ENCODE data around the gene HES4. TPM values are rescaled to one million over a fixed set of nuclear protein-coding genes. Genes with fewer than 3 reads are reported as not detected.

Gene HES4
- total and polyA plus RNA-seq, 2 donors (not counting 3 experiments of a cell fraction or from before 2014, with no cell fraction given): 30.5 to 37.6 TPM

DNA sequence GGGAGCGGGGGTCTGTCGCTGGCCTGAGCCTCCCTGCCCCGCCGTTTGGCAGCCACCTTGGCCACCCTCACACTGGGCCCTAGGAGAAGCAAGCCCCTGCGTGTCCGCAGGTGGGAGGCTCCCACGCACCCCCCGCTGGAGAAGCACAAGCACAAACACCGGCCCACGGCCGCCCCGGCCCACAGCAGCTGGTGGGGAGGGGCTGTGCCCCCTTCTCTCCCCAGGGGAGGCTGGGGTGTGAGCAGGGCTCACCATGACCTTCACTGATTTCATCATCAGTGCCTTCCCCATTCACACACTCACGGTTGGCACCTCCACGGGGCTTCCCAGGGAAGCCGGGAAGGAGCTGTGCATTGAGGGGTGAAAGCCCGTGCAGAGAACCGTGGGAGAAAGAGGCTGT is 27.9 kb upstream of the HES4 start:
- POLR2A ChIA-PET: no interaction called here
- H3K79me2 ChIP-seq (ENCODE audit: control insufficient read depth, insufficient read depth, low read length): no peaks in the 10 kb centered on the region
- H3K4me3 ChIP-seq (replicated peaks in 1 of 3; ENCODE audit: insufficient read depth in 1 of 3, low read depth in 1 of 3, low read length in 3 of 3): no peak overlapping the region
- no TSS peak for BruUV-seq (replicated peaks)
- H3K4me2 ChIP-seq (ENCODE audit: insufficient read depth, low read length): no peak overlapping the region
- intact Hi-C loops (cut with micrococcal nuclease): no loop called here
- dilution Hi-C loops (cut with MboI; ENCODE audit: extremely low pct_ligation_motif_present, low sequenced_read_pairs): no loop called here
- no peaks in the 10 kb centered on the region for H3K9me3 ChIP-seq (replicated peaks; ENCODE audit: control insufficient read depth, insufficient read depth, low read length)
- H3K27me3 ChIP-seq (ENCODE audit: control insufficient read depth in 2 of 2, insufficient read depth in 2 of 2, low read length in 2 of 2): no peaks in the 10 kb centered on the region
- peaks cover 10% of the 10 kb centered on the region for H3K4me1 ChIP-seq (ENCODE audit: control insufficient read depth, extremely low read depth, insufficient read depth, low read length)
- H3K9ac ChIP-seq (replicated peaks; ENCODE audit: extremely low read depth, insufficient read depth, low read length): no peak overlapping the region
- TF ChIP-seq POLR2A (IDR thresholded peaks at IDR 0.05; ENCODE audit: low read depth, low read length): no peak
- no peak overlapping the region for H3K27ac ChIP-seq (ENCODE audit: insufficient read depth, low read depth, low read length)
- no peaks in the 10 kb centered on the region for H4K20me1 ChIP-seq (replicated peaks; ENCODE audit: control insufficient read depth, extremely low read depth, insufficient read depth, low read length)
- FAIRE-seq: no peak
- no peak overlapping the region for H2AFZ ChIP-seq (ENCODE audit: low read depth, low read length)
- H3K36me3 ChIP-seq (ENCODE audit: control insufficient read depth in 2 of 2, extremely low read depth in 1 of 2, insufficient read depth in 2 of 2, low read length in 2 of 2): no peaks in the 10 kb centered on the region
- H3K9me1 ChIP-seq (replicated peaks; ENCODE audit: control insufficient read depth, extremely low read depth, insufficient read depth, low read length): no peaks in the 10 kb centered on the region
- CTCF ChIA-PET: interaction anchor here (0.7 kb wide), 1 partner anchor 26 kb away, joined by 3 read pairs; no protein-coding TSS in a partner anchor
- DNase-seq (ENCODE audit: low read depth, low spot score): no peak

DNA sequence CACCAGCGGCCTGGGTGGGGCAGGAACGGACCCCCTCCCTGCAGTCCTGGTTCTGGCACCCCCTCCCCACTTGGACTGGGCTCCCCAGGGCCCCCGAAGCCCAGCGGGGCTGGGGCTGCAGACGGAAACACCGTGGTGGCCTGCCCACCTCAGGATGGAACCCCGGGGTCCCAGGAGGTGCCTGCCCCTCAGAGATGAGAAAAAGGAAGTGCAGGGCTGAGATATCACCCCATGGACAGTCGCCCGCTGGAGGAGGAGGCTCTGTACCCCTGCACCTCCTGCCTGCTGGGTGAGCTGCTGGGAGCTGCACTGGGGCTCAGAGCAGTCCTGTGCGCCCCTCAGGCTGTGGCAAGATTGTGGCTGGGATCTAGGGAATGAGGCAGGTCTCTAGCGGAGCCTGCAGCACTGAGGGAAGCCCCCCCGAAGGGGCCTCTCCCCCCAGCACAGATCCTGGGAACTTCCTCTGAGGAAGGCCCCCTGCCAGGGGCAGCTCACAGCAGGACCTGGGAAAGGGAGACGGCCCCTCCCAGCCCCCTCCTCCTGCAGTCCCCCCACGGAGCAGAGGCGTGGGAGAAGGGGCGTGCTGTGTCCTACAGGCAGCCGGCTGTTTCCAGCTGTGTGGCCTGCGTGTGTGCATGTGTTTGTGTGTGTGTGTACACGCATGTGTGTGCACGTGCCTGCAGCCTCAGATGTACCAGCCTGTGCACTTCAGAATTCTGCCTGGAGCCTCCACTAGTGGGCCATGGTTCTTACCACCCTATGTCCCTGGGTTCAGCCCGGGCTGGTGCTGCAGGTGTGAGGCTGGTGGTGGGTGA is 26.9 kb upstream of the HES4 start:
- H3K27me3 ChIP-seq (ENCODE audit: control insufficient read depth in 2 of 2, insufficient read depth in 2 of 2, low read length in 2 of 2): no peaks in the 10 kb centered on the region
- TF ChIP-seq, protein P1, sequence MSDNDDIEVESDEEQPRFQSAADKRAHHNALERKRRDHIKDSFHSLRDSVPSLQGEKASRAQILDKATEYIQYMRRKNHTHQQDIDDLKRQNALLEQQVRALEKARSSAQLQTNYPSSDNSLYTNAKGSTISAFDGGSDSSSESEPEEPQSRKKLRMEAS (IDR thresholded peaks at IDR 0.05; ENCODE audit: insufficient read depth, insufficient read length): no peak
- TF ChIP-seq GATA2 (IDR thresholded peaks at IDR 0.05; ENCODE audit: insufficient read depth, insufficient read length, low read depth, low read length) (no peak), FOS (IDR thresholded peaks at IDR 0.05; ENCODE audit: borderline replicate concordance, insufficient read depth, low read length) (no peak), JUN (IDR thresholded peaks at IDR 0.05; ENCODE audit: borderline replicate concordance, insufficient read depth, insufficient read length, low read depth) (no peak), POLR2AphosphoS5 (IDR thresholded peaks at IDR 0.05; ENCODE audit: insufficient read depth, low read depth, low read length) (no peak), MYC (IDR thresholded peaks at IDR 0.05; ENCODE audit: low read depth, low read length) (no peak), EZH2 (IDR thresholded peaks at IDR 0.05; ENCODE audit: borderline replicate concordance, low read depth, low read length, severe bottlenecking) (no peak), POLR2A (IDR thresholded peaks at IDR 0.05; ENCODE audit: low read depth, low read length) (no peak)
- TF ChIP-seq, protein P2, sequence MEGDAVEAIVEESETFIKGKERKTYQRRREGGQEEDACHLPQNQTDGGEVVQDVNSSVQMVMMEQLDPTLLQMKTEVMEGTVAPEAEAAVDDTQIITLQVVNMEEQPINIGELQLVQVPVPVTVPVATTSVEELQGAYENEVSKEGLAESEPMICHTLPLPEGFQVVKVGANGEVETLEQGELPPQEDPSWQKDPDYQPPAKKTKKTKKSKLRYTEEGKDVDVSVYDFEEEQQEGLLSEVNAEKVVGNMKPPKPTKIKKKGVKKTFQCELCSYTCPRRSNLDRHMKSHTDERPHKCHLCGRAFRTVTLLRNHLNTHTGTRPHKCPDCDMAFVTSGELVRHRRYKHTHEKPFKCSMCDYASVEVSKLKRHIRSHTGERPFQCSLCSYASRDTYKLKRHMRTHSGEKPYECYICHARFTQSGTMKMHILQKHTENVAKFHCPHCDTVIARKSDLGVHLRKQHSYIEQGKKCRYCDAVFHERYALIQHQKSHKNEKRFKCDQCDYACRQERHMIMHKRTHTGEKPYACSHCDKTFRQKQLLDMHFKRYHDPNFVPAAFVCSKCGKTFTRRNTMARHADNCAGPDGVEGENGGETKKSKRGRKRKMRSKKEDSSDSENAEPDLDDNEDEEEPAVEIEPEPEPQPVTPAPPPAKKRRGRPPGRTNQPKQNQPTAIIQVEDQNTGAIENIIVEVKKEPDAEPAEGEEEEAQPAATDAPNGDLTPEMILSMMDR (IDR thresholded peaks at IDR 0.05; ENCODE audit: extremely low read depth in 1 of 2, insufficient read depth in 1 of 2, low read depth in 1 of 2, low read length in 2 of 2): no peak
- dilution Hi-C loops (cut with MboI; ENCODE audit: extremely low pct_ligation_motif_present, low sequenced_read_pairs): no loop called here
- no peaks in the 10 kb centered on the region for H3K9me3 ChIP-seq (replicated peaks; ENCODE audit: control insufficient read depth, insufficient read depth, low read length)
- no peaks in the 10 kb centered on the region for H3K36me3 ChIP-seq (ENCODE audit: control insufficient read depth in 2 of 2, extremely low read depth in 1 of 2, insufficient read depth in 2 of 2, low read length in 2 of 2)
- intact Hi-C loops (cut with micrococcal nuclease): no loop called here
- no peak overlapping the region for H3K4me3 ChIP-seq (replicated peaks in 1 of 3; ENCODE audit: insufficient read depth in 1 of 3, low read depth in 1 of 3, low read length in 3 of 3)
- no peaks in the 10 kb centered on the region for H3K9me1 ChIP-seq (replicated peaks; ENCODE audit: control insufficient read depth, extremely low read depth, insufficient read depth, low read length)
- CTCF ChIA-PET: interaction anchor here (1.1 to 1.6 kb wide), 2 partner anchors 37 to 42 kb away, joined by 3 to 5 read pairs; no protein-coding TSS in a partner anchor
- no peak overlapping the region for H3K27ac ChIP-seq (ENCODE audit: insufficient read depth, low read depth, low read length)
- no TSS peak for BruUV-seq (replicated peaks)
- peaks cover 10% of the 10 kb centered on the region for H3K4me1 ChIP-seq (ENCODE audit: control insufficient read depth, extremely low read depth, insufficient read depth, low read length)
- H3K79me2 ChIP-seq (ENCODE audit: control insufficient read depth, insufficient read depth, low read length): no peaks in the 10 kb centered on the region
- no peak overlapping the region for H2AFZ ChIP-seq (ENCODE audit: low read depth, low read length)
- FAIRE-seq (no peak), DNase-seq (ENCODE audit: low read depth, low spot score) (no peak)
- no peak overlapping the region for H3K9ac ChIP-seq (replicated peaks; ENCODE audit: extremely low read depth, insufficient read depth, low read length)
- H4K20me1 ChIP-seq (replicated peaks; ENCODE audit: control insufficient read depth, extremely low read depth, insufficient read depth, low read length): no peaks in the 10 kb centered on the region
- POLR2A ChIA-PET: no interaction called here
- H3K4me2 ChIP-seq (ENCODE audit: insufficient read depth, low read length): no peak overlapping the region
